GM12801 (cell line): ENCODE measurements around the gene NPBWR2.

Experiments
- TF ChIP-seq, protein P1 (sequence below): IDR thresholded peaks from one replicate; pipeline ENCODE4 v1.5.1; 2011; ENCODE audit warnings: control low read depth; ENCODE audit not compliant: insufficient read length; ENCODE audit errors: extremely low read depth

Gene NPBWR2

GRCh38 chr20:64106435-64106961, 867 bp downstream of the NPBWR2 start:
- TF ChIP-seq, protein P1, sequence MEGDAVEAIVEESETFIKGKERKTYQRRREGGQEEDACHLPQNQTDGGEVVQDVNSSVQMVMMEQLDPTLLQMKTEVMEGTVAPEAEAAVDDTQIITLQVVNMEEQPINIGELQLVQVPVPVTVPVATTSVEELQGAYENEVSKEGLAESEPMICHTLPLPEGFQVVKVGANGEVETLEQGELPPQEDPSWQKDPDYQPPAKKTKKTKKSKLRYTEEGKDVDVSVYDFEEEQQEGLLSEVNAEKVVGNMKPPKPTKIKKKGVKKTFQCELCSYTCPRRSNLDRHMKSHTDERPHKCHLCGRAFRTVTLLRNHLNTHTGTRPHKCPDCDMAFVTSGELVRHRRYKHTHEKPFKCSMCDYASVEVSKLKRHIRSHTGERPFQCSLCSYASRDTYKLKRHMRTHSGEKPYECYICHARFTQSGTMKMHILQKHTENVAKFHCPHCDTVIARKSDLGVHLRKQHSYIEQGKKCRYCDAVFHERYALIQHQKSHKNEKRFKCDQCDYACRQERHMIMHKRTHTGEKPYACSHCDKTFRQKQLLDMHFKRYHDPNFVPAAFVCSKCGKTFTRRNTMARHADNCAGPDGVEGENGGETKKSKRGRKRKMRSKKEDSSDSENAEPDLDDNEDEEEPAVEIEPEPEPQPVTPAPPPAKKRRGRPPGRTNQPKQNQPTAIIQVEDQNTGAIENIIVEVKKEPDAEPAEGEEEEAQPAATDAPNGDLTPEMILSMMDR: no peak

GRCh38 chr20:64105846-64106434, 1.4 kb downstream of the NPBWR2 start:
- TF ChIP-seq, protein P1: no peak

GRCh38 chr20:64104667-64105451, 2.5 kb downstream of the NPBWR2 start:
- TF ChIP-seq, protein P1: no peak

- TF ChIP-seq, protein P1: no peak
Observed at GRCh38 chr20:64103871-64104666, 3.3 kb downstream of the NPBWR2 start.

- TF ChIP-seq, protein P1: no peak
Observed at GRCh38 chr20:64102647-64103354, 4.6 kb downstream of the NPBWR2 start.

DNA sequence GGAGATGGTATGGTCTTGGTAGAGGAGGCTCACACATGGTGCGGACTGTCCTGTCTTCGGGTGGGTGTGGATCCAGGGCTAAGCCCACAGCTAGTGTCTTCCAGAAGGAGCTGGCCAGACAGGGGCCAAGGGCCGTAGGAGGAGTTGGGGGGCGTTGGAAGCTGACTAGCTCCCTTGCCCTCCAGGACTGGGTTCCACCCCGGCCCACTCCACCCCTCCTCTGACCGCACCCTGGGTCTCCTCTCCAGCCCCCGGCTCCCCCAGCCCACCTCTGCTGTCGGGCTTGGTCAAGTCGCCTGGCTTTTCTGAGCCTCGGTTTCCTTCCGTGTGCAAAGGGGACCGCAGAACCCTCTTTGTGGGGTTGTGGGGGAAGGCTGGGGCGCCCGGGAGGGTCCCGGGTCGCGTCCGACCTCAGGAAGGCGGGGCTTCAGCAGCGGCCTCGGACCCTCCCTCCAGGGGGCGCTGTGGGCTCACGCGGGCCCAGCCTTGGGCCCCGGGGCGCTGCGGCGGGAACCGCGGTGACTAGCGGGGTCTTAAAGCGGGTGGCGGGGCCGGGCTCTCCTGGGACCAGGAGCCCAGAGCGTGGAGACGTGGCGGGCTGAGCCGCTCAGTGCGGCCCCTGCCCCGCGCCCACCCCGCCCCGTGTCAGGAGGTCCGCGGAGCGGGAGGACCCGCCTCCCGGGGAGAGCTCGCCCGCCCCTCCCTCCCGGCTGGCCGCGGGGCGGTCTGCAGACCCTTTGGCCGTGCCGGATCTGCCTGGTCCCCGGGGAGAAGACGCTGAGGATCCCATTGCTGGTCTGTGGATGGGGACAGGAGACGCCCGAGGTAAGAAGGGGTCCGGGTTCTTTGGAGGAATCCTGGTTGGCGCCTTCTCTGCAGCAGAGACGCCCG, 5.4 kb downstream of the NPBWR2 start:
- TF ChIP-seq, protein P1: no peak
